Activated CD4-positive, CD25-positive, alpha-beta regulatory T cell treated with anti-CD3 and anti-CD28 coated beads, Interleukin-2, amount 50 U/mL, for 16 hours (primary cell): ENCODE results near the gene C19orf18.
"Not testable (repeated sequence)": the region's sequence is repeated elsewhere in the genome, so short reads cannot be mapped to it uniquely, and the experiment has no call there.

ENCODE experiments used
- DNase-seq: peaks from one replicate; pipeline ENCODE4 v3.0.0-alpha.2; 2020; ENCODE audit warnings: low read depth, low spot score

Gene C19orf18

DNA sequence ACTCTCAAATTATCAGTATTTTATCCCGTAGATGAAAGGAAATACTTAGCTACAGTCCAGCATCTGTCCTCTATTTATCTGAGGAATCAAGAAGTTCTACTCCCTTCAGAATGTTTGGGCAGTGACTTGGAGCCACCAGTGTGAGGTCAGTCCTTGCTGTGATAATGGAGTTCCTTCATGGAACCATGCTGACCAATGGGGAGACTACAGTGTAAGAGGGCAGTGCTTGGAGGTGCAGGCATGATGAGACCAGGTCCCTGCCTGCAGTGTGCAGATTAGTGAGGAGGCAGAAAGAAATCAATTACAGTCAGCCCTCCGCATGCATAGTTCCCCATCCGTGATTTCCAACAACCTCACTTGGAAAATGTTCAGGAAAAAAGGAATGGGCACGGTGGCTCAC lies at the start of gene C19orf18:
C19orf18 (minus strand) TSS at position 101 of the 400 bp plus-strand sequence. CDS start 102 bp downstream, outside the sequence.
- DNase-seq: no peak

DNA sequence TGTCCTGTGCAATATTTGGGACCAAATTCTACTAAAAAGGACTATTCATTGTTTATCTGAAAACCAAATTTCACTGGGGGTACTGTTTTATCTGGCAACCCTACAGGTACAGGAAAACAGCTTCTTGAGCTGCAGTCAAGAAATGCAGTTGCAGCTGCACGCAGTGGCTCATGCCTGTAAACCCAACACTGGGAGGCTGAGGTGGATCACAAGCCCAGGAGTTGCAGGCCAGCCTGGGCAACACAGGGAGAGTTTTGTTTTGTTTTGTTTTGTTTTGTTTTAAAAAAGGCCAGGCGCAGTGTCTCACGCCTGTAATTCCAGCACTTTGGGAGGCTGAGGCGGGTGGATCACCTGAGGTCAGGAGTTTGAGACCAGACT lies 47.9 kb upstream of the C19orf18 start:
- no peak for DNase-seq

DNA sequence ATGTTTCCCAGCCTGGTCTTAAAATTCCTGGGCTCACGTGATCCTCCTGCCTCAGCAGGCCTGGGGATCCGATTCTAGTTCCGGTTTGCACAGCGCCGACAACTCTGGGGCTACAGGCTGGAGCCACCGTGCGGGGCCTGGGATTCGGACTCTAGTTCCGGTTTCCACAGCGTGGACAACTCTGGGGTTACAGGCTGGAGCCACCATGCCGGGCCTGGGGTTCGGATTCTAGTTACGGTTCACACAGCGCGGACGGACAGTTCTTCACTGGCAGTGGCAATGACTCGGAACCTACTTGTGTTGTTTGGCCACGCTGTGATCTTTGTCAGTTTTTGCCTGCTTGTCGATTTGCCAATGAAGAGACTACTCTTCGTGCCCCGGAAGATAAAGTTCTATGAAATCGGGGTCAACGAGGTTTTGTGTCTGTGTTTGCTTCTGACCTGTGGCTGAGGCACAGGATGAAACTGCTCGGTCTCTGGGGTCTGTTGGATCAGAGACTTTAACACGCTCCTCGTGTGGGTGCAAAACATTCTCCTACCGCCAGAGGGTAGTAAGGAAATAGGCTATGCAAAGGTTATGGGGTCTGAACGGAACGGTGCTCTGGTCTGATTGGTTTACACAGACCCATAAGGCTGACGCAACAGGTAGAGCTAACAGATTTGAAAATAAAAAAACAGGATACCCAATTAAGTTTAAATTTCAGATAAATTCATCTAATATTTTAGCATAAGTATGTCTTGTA lies 47.4 kb upstream of the C19orf18 start:
- no peak for DNase-seq

DNA sequence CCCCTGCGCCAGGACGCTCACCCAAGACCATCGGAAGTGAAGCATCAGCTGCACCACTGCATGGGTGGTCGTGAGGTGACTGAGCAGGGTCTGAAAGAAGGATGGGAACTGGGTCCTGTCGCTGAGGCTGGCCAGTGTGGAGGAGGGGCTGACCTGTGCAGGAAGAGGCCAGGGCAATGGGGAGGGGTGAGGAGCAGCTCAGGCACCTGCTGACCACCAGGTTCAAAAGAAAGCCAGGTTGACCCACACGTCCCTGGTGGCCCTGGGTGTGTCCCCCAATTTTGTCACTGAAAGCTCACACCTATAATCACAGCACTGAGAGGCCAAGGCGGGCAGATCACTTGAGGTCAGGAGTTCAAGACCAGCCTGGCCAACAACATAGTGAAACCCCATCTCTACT lies 45.8 kb upstream of the C19orf18 start:
- DNase-seq: no peak

DNA sequence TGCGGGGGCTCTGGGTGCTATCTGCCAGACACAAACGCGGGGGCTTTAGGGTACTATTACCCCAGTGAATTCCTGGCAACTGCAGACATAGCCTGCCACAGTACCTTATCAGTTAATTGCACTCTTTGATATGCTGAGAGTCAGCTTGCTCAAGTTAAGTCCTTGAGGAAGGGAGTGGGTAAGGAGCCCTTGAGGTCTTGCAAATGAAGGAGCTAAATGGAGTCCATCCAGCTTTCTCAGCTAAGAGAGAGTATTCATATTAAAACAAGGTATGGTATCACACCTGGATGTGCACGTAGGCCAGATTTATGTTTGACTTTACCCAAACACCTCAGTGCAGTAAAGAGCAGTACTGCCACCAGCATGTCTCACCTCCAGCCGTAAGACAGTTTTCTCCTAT lies 39.8 kb upstream of the C19orf18 start:
- DNase-seq: no peak

DNA sequence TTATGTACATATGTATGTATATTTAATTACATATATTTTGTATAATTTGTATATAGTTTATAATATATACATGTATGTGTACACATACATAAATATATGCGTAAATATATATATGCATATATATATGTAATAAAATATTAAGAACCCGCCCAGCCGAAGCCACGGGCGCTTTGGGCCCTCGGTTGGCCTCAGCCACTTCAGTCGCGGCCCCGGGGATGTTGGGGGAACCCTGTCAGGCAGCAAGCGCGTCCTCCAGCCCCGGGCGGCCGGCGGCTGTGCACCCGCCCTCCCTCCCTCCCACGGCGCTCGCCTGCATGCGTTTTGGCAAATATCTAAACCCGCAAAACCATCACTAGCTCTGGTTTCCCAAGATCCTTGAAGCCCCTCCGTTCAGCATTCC lies 36.2 kb upstream of the C19orf18 start:
- DNase-seq: no peak

DNA sequence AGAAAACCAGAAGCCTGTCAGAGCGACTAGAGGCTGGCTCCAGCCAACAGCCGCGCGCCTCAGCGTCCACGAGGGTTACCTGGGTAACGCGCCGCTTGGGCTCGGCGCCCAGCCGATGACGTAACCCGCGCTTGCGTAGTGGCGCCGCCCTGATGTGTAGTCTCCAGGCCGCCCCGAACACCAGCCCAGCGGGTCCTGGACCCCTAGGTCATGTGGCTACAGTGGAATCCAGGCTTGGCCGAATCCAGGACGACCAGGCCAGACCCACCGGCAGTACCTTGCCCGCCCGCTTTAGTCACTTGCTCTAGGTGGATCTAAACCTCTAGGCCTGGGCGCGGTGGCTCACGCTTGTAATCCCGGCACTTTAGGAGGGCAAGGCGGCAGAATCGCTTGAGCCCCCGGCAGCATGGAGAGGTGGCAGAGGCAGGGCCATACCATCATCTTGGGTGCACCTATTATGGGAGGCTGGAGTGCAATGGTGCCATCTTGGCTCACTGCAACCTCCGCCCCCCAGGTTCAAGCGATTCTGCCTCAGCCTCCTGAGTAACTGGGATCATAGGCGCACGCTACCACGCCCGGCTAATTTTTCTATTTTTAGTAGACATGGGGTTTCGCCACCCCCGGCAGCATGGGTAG lies 35.5 kb upstream of the C19orf18 start:
- no peak for DNase-seq

DNA sequence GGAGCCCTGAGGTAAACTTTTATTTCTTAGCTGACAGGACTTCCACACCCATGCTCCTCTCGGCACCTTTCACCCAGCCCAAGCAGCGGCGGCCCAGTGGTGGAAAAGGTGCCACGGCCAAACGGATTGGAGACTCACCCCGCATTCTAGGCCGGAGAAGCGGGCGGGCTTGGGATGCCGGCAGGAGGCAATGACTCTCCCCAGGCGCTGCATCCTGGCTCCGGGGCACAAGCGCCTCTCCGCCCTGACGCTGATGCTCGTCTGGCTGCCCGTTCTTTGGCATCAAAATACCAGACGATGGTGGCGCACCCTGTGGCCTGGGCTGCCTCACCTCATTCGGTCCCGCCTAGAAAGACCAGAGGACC lies 34.9 kb upstream of the C19orf18 start:
- no peak for DNase-seq

DNA sequence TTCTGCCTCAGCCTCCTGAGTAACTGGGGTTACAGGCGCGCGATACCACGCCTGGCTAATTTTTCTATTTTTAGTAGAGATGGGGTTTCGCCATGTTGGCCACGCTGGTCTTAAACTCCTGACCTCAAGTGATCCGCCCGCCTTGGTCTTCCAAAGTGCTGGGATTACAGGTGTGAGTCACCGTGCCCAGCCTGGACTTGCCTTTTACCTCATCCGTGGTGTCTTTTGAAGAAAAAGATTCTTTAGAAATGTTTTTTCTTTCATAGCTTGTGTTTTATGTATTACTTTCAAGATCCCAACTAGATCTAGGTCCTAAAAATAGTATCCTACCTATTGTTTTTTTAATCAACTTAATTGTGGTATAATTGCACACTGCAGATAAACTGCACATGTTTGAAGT lies 34.5 kb upstream of the C19orf18 start:
- not testable (repeated sequence) for DNase-seq

DNA sequence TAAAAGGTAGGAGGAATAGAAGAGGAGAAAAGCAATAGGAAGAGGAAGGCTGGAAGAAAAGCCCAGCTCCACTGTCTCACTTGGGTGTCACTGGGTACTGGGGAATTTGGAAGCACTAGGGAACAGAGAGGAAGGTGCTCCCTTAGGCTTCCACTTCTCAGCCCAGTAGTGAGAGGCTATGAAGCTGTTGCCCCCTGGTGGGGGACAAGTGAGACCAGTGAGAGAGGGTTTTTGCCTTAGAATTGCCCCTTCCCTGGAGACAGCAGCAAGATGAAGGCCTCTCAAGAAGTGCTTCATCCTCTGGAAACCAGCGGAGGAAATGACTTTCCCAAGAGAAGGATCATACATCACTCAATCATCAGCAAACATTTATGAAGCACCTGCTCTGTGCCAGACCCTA lies 33.0 kb upstream of the C19orf18 start:
- DNase-seq: no peak

DNA sequence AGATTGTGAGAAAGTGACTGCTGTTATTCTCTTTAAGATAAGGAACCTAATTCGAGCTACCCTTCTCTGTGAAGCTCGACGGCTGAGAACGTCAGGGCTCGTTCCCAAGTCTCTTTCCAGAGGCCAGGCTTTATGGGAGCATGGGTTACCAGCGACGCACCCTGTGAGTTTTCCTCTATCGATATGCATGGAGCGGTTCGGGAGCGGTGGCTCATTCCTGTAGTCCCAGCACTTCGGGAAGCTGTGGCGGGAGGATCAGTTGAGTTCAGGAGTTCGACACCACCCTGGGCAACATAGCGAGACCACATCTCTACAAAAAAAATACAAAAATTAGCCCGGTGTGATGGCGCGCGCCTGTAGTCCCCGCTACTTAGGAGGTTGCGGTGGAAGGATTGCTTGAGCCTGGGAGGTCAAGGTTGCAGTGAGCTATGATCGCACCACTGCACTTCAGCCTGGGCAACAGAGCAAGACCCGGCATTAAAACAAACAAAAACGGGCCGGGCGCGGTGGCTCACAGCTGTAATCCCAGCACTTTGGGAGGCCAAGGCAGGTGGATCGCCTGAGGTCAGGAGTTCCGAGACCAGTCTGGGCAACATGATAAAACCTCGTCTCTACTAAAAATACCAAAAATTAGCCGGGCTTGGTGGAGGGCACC lies 29.0 kb upstream of the C19orf18 start:
- DNase-seq: no peak

DNA sequence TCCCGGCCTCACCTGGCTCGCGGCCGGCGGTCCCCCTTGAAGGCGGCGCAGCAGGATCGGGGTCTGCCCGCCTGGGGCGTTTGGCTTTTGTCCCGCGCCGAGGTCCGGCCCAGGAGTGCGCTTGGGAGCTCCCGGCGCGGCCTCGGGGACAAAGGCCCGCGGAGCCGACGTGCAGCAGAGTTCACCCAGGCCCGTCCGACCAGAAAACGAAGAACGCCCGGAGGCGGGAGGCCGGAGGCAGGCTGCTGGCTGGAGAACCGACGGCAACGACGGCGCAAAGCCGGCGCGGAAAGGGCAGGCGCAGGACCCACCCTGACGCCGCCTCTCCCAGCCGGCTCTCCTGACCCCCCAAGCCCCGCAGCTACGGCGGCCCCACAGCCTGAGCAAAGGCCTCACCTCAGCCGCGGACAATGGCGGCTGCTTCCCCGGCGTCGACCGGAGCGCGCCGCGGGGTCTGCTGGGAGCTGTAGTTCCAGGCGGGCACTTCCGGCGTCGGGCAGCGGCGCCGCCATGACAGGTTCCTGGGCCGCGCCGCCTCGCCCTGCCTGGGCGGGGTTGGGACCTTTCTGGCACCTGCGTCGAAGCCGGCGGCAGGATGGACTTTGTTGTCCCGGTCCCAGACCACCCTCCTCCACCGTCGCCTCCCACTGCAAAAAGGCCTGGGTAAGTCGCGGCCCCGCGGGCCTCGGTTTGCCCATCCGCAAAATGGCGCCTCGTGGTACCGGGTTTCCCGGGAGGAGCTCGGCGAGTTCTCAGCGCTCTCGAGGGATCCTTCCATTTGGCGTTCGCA lies 28.2 kb upstream of the C19orf18 start, which contains the start of gene ZNF606:
ZNF606 (minus strand) TSS at position 437 of the 790 bp plus-strand sequence. CDS start 1,501 bp downstream, outside the sequence.
- DNase-seq: peak; percentile 70

DNA sequence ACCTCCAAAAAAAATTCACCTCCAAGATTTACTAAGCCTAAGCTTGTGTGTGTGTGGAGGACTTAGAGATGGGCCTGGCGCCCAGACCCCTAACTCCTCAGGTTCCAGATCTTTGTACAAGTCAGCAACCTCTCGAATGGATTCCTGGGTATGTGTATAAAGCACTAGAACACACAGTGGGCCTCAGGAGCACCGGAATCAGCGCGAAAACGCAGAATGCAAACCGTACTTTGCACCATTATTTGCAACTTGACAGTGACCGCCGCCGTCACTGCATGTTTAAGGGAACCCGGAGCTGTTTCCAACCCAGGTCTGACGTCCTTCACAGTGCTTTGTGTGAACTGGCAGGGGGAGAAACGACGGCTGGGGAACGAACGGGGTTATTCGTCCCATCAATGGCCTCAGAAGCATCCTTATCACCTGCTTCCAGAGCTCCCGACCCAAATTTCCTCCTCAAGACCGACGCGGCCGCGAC lies 27.6 kb upstream of the C19orf18 start:
- no peak for DNase-seq

DNA sequence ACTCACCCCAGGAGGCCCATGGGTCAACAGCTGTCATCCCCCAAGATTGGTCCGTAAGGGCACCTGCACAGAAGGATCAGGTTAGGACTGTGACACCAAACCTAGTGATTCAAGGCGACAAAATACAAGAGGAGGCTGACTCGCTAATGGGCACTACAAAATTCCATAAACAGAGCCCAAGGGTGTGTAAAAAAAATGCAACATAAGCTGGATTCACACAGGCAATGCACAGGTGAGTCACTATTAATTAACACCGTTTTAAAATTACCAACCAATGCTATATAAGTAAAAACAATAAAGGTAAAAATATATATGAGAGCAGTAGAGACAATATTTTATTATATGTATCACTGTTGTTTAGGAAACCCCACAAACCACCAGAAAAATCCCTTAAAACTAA lies 26.3 kb upstream of the C19orf18 start:
- no peak for DNase-seq

DNA sequence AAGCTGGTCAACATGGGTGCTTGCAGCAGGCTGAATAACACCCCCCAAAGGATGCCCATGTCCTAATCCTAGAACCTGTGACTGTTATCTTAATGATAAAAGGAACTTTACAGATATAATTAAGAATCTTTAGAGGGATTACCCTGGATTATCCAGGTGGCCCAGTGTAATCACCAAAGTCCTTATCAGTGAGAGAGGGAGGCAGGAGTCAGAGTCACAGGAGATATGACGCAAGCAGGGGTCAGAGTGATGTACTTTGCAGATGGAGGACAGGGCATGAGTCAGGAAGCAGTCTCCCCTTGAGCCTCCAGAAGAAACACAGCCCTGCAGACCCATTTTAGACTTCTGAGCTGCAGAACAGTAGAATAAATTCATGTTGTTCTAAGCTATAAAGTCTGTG lies 18.5 kb upstream of the C19orf18 start:
- DNase-seq: no peak

DNA sequence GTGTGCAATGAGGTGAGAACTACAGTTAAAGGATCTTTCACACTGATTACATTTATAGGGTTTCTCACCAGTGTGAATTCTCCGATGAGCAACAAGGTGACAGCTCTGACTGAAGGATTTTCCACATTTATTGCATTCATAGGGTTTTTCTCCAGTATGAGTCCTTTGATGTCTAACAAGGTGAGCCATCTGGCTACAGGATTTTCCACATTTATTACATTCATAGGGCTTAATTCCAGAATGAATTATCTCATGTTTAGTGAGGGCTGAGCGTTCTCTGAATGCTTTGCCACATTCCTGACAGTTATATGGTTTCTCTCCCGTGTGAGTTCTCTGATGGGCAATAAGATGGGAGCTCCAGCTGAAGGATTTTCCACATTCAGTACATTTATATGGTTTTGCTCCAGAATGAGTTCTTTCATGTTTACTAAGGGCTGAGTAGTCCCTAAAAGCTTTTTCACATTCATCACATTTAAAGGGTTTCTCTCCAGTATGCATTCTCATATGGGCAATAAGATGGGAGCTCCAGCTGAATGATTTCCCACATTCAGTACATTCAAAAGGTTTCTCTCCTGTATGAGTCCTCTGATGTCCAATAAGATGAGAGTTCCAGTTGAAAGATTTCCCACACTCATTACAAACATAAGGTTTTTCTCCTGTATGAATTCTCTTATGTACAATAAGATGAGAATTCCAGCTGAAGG lies 4.4 kb upstream of the C19orf18 start:
- no peak for DNase-seq

DNA sequence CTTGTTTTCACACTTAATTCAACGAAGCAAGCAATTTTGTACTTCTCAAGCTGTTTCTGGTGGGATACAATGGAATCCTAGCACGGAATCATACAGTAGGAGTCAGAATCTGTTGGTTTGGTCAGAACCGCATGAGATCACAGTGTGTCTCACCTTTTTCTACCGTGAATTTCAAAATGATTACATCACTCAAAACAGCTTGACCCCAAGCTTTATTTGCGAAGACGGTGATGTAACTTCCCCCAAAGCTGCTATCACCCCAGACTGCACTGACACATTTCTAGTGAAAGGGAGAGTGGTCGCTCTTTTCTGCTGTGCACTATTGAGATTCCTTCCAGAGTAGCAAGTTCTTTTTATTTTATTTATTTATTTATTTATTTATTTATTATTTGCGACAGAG lies 9.6 kb downstream of the C19orf18 start:
- DNase-seq: no peak

DNA sequence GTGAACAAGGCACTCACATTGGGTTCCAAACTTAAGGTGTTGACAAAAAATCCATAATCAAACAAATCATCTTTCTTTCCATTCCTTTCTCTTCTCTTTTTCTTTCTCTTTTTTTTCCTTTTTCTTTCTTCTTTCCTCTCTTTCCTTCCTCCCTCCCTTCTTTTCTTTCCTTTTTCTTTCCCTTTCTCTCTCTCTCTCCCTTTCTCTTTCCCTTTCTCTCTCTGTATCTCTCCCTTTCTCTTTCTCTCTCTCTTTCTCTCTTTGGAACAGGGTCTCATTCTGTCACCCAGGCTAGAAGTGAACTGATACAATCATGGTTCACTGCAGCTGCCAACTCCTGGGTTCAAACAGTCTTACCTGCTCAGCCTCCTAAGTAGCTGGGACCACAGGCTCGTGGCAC lies 12.5 kb downstream of the C19orf18 start:
- DNase-seq: no peak

DNA sequence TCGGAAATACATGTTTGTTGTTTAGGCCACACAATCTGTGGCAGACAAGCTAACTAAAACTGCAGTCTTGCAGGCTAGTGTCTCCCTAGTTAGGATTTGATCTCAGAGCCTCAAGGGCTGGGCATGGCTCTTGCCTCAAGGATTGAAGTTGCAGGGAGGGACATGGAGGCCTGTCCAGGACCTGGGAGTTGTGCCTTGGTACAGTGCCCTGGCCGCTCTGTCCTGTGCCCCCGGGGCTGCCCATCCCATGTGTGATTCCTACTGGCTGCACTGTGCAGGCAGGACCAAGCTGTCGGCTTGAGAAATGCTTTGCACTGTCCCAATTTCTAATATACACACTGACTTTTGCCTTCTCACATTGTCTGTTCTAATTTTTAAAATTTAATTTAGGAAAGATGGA lies 19.3 kb downstream of the C19orf18 start:
- DNase-seq: no peak

DNA sequence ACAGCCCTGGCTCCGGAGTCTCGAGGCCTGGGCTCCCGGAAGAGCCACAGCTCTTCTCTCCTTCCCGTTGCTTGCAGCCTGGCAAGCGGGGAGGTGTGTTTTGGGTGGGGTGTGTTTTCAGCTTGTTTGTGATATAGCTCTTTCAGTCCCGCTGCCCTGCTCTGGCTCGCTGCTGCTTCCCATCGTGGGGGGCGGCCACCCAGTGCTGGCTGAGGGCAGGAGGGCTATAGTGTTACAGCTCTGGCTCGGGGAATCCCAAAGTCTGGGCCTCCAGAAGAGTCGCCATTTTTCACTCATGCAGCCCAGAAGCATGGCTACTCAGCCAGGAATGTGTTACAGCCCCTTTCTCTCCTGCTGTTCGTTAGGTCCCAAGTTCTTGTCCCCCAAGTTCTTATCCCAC lies 24.6 kb downstream of the C19orf18 start:
- no peak for DNase-seq

DNA sequence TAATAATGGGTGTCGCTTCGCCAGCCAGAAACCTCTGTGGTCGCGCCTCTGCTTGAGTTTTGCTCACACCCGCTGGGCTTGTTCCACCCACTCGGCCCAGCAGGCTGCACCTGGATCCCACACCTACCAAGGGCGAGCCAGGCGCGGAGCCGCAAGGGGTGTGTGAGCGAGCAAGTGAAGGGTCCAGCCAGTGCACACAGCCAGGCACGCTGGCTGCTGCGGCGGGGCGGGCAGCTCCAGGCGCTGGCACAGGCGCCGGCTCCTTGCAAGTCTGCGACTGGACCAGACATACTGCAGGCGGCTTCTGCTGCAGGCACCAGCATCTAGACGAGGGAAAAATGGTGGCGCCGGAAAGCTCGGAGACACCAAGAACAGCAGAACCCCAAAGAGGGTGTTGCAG lies 25.0 kb downstream of the C19orf18 start:
- no peak for DNase-seq
